AG04449 (cell line): ENCODE results near the gene DLG1.
"Not testable (repeated sequence)": the region's sequence is repeated elsewhere in the genome, so short reads cannot be mapped to it uniquely, and the experiment has no call there.

ENCODE experiments used
- CTCF ChIA-PET: fragments of 350-600 bp; formaldehyde crosslinking; extraction: SDS; loops from one replicate; lab custom pipeline; 2021; ENCODE audit warnings: antibody characterized with exemption; lab: Yijun Ruan, JAX
- POLR2A ChIA-PET: fragments of 400-600, 350-600 bp; formaldehyde crosslinking; extraction: SDS; loops from one replicate; lab custom pipeline; 2020; ENCODE audit warnings: antibody characterized with exemption, inconsistent platforms; lab: Yijun Ruan, JAX
- DNase-seq: peaks from one replicate; pipeline ENCODE4 v3.0.0-alpha.2; 2010; ENCODE audit warnings: low read depth, low spot score
- H3K4me3 ChIP-seq: 2 replicates; pipeline ENCODE4 v1.5.1; 2011; ENCODE audit warnings: low read depth, mild to moderate bottlenecking, control low read depth, low read length
- TF ChIP-seq, protein P1 (sequence below): IDR thresholded peaks from one replicate; pipeline ENCODE4 v1.5.1; 2011; ENCODE audit warnings: mild to moderate bottlenecking, moderate library complexity, low read length, control low read depth, inconsistent platforms; ENCODE audit not compliant: insufficient read depth; ENCODE audit errors: missing control alignments

Gene DLG1

DNA sequence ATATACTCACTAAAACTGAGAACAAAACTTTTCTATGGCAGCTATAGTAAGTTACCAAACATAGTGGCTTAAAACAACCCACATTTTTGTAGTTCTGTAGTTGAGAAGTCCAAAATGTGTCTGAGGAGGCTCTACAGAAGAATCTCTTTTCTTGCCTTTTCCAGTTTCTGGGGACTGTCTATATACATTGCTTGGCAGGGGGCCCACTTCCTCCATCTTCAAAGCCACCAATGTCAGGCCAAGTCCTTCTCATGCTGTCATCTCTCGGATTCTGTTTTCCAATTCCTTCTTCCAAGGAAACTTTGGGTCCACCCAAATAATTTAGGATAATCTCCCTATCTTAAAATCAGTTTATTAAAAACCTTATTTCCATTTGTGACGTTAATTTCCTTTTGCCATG, 92.7 kb downstream of the DLG1 start:
- no peak overlapping the region for H3K4me3 ChIP-seq
- ChIA-PET POLR2A (interaction anchor here (0.6 kb wide), 1 partner anchor 16 kb away, joined by 3 read pairs; no protein-coding TSS in a partner anchor), CTCF (interaction anchor here (1.0 to 2.5 kb wide), 3 partner anchors 17 to 19 kb away, joined by 3 to 8 read pairs (median 7); no protein-coding TSS in a partner anchor)
- no peak for DNase-seq
- TF ChIP-seq, protein P1, sequence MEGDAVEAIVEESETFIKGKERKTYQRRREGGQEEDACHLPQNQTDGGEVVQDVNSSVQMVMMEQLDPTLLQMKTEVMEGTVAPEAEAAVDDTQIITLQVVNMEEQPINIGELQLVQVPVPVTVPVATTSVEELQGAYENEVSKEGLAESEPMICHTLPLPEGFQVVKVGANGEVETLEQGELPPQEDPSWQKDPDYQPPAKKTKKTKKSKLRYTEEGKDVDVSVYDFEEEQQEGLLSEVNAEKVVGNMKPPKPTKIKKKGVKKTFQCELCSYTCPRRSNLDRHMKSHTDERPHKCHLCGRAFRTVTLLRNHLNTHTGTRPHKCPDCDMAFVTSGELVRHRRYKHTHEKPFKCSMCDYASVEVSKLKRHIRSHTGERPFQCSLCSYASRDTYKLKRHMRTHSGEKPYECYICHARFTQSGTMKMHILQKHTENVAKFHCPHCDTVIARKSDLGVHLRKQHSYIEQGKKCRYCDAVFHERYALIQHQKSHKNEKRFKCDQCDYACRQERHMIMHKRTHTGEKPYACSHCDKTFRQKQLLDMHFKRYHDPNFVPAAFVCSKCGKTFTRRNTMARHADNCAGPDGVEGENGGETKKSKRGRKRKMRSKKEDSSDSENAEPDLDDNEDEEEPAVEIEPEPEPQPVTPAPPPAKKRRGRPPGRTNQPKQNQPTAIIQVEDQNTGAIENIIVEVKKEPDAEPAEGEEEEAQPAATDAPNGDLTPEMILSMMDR, result no peak

DNA sequence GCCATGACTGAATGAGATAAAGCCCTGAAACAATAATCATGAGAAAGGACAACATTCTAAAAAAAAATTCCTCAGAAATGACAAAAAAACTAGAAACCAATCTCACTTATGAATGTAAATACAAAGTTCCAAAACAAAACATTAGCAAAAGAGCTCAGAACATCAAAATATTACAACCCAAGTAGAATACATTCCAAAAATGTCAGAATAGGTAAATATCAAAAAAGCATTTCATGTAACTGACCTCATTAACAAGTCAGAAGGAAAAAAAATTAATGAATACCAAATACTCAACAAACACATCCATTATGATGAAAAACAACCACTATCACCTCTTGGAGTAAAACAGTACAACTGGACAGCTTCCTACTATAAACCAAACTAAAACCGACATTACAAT, 93.1 kb downstream of the DLG1 start:
- TF ChIP-seq, protein P1, result no peak
- DNase-seq, result no peak
- POLR2A ChIA-PET, result interaction anchor here (0.6 kb wide), 1 partner anchor 15 kb away, joined by 3 read pairs; no protein-coding TSS in a partner anchor
- CTCF ChIA-PET, result interaction anchor here (0.5 to 2.5 kb wide), 4 partner anchors 17 to 262 kb away, joined by 3 to 8 read pairs (median 5); no protein-coding TSS in a partner anchor
- H3K4me3 ChIP-seq, result no peak overlapping the region

DNA sequence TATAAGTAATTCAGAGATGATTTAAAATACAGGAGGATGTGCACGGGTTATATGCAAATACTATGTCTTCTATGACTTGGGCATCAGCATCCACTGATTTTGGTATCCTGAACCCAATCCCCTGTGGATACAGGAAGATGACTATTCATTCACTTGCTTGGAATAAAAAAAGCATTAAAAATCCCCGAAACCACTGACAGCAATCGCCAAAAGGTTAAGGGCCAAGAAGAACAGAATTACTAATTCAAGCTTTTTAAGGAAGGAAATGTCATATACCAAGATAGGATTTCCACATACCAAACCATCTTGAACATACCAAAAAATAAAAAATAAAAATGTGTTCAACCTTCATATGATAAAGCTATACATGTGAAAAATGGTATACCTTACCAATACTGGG, 93.7 kb downstream of the DLG1 start:
- TF ChIP-seq, protein P1, result no peak
- no peak for DNase-seq
- POLR2A ChIA-PET, result no interaction called here
- CTCF ChIA-PET, result interaction anchor here (0.5 to 2.5 kb wide), 8 partner anchors 16 to 263 kb away, joined by 3 to 8 read pairs (median 3); partner anchors contain the start of gene MELTF
- H3K4me3 ChIP-seq, result no peak overlapping the region

DNA sequence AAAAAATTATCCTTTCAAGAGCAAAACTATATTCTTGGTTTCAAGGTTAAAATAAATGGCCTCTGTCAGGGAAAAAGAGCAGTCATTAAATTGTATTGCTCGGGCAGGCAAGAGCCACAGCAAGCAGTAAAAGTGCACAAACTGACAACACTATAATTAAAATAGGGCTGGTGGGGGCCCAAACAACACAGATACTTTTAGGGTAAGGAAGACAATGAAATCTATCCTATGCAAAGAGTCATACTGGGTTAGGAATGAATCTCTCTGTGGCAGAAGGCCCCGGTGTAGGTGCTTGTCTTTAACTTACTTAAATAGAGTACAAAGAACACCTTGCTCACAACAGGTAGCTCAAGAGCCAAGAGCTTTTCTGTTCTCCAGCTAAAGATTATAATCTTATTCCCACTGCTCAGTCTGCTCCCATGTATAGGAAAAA, 94.7 kb downstream of the DLG1 start:
- no peak for DNase-seq
- POLR2A ChIA-PET, result no interaction called here
- CTCF ChIA-PET, result interaction anchor here (0.8 to 2.5 kb wide), 6 partner anchors 15 to 175 kb away, joined by 3 to 7 read pairs (median 3); partner anchors contain the start of gene MELTF
- TF ChIP-seq, protein P1, result no peak
- H3K4me3 ChIP-seq, result no peak overlapping the region

DNA sequence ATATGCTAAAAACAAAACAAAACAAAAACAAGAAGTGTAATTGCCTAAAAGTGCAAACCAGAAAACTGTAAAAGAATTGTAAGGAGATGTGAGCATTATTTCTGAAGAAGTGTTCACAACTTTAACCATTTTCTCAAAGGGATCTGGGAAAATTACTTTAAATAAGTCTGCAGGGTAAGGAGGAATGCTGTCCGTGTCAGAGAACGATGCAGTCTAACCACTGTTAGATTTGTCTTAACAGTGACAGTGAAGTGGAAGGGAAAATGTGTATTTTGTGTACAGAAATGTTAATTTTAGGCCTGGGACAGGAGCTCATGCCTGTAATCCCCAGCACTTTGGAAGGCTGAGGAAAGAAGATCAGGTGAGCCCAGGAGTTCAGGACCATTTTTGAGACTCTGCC, 95.7 kb downstream of the DLG1 start:
- ChIA-PET CTCF (interaction anchor here (1.9 kb wide), 1 partner anchor 16 kb away, joined by 7 read pairs; no protein-coding TSS in a partner anchor), POLR2A (no interaction called here)
- DNase-seq, result no peak
- TF ChIP-seq, protein P1, result no peak
- no peak overlapping the region for H3K4me3 ChIP-seq

DNA sequence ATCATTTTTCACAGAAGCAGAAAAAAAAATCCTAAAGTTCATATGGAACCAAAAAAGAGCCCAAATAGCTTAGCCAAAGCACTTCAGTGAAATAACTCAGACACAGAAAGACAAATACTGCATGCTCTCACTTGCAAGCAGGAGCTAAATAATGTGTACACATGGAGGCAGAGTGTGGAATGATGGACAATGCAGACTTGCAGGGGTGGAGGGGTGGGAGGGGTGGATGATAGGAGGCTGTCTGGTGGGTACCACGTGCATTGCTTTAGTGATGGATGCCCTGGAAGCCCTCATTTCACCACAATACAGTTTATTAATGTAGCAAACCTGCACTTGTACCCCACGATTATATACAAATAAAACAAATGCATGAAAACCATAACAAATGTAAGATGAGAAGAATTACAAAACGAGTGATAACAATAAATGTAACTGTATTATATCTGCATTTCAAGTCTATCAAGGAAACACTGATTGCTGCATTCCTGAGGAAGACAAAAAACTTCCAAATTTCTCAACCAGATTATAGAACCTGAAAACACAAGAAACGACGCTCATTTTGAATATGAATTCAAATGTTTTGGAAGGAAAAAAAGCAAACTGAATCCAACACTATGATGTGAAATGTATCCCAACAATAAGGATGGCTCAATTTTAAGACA, 96.5 kb downstream of the DLG1 start:
- CTCF ChIA-PET, result no interaction called here
- H3K4me3 ChIP-seq, result no peak overlapping the region
- DNase-seq, result no peak
- TF ChIP-seq, protein P1, result no peak
- POLR2A ChIA-PET, result no interaction called here

DNA sequence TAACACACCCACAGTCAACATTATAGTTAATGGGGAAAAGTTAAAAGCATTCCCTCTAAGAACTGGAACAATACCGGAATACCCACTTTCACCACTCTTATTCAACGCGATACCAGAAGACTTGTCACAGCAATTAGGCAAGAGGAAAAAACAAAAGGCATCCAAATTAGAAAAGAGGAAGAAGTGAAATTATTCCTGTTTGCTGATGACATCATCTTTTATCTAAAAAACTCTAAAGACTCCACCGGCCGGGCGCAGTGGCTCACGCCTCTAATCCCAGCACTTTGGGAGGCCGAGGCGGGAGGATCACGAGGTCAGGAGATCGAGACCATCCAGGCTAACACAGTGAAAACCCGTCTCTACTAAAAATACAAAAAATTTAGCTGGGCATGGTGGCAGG, 97.6 kb downstream of the DLG1 start:
- DNase-seq, POLR2A ChIA-PET, H3K4me3 ChIP-seq, CTCF ChIA-PET: not testable (repeated sequence)
